ENCODE measurements around the gene PRM1. TPM values are rescaled to one million over a fixed set of nuclear protein-coding genes. Genes with fewer than 3 reads are reported as not detected.

The PRM1 gene
- total RNA-seq, 1 donor from 2014 or later = not detected

GRCh38 chr16:11270602-11271162, 10.4 kb downstream of the PRM1 start:
- DNase-seq (ENCODE audit: low read depth) = no peak
- H3K4me3 ChIP-seq (ENCODE audit: low read depth, low read length) = no peak overlapping the region
- TF ChIP-seq CTCF (conservative IDR thresholded peaks at IDR 0.05; ENCODE audit: low read depth, low read length) = no peak

GRCh38 chr16:11268921-11269375, 12.2 kb downstream of the PRM1 start, which contains the start of gene TNP2:
TNP2 (minus strand) TSS chr16:11269325; CDS start chr16:11269262, 63 bp downstream.
- no peak within 1 kb of the TSS for H3K4me3 ChIP-seq (ENCODE audit: low read depth, low read length)
- no peak for TF ChIP-seq CTCF (conservative IDR thresholded peaks at IDR 0.05; ENCODE audit: low read depth, low read length)
- no peak for DNase-seq (ENCODE audit: low read depth)

GRCh38 chr16:11265124-11265523, 16.0 kb downstream of the PRM1 start:
- H3K4me3 ChIP-seq (ENCODE audit: low read depth, low read length) = no peak overlapping the region
- no peak for TF ChIP-seq CTCF (conservative IDR thresholded peaks at IDR 0.05; ENCODE audit: low read depth, low read length)
- no peak for DNase-seq (ENCODE audit: low read depth)

- no peak for TF ChIP-seq CTCF (conservative IDR thresholded peaks at IDR 0.05; ENCODE audit: low read depth, low read length)
- H3K4me3 ChIP-seq (ENCODE audit: low read depth, low read length) = no peak overlapping the region
- no peak for DNase-seq (ENCODE audit: low read depth)
Observed at GRCh38 chr16:11264155-11264832, 16.8 kb downstream of the PRM1 start.

GRCh38 chr16:11263737-11264136, 17.4 kb downstream of the PRM1 start:
- TF ChIP-seq CTCF (conservative IDR thresholded peaks at IDR 0.05; ENCODE audit: low read depth, low read length) = no peak
- no peak for DNase-seq (ENCODE audit: low read depth)

GRCh38 chr16:11262915-11263314, 18.2 kb downstream of the PRM1 start:
- peak; percentile 38 for TF ChIP-seq CTCF (conservative IDR thresholded peaks at IDR 0.05; ENCODE audit: low read depth, low read length)
- DNase-seq (ENCODE audit: low read depth) = no peak

More at GRCh38 chr16:11263737-11264136, 17.4 kb downstream of the PRM1 start:
- H3K4me3 ChIP-seq (ENCODE audit: low read depth, low read length) = no peak overlapping the region

GRCh38 chr16:11260596-11260966, 20.5 kb downstream of the PRM1 start:
- H3K4me3 ChIP-seq (ENCODE audit: low read depth, low read length) = no peak overlapping the region
- no peak for TF ChIP-seq CTCF (conservative IDR thresholded peaks at IDR 0.05; ENCODE audit: low read depth, low read length)
- DNase-seq (ENCODE audit: low read depth) = no peak

More at GRCh38 chr16:11262915-11263314, 18.2 kb downstream of the PRM1 start:
- H3K4me3 ChIP-seq (ENCODE audit: low read depth, low read length) = no peak overlapping the region

All from epithelial cell of proximal tubule (primary cell).